H54 (cell line): ENCODE measurements around the gene ACBD5.

ENCODE experiments used
- DNase-seq: peaks from one replicate; pipeline ENCODE4 v3.0.0; 2011; ENCODE audit warnings: low spot score, mixed read lengths; ENCODE audit not compliant: insufficient read length
- FAIRE-seq: peaks from 3 replicates; lab custom pipeline; 2011; peaks lifted over from hg19 to GRCh38; lab: Jason Lieb, UNC
- POLR2A ChIP-seq: IDR thresholded peaks from 2 replicates; pipeline ENCODE4 v1.6.1; 2011; ENCODE audit warnings: low read depth, mild to moderate bottlenecking, low read length

Gene ACBD5

DNA sequence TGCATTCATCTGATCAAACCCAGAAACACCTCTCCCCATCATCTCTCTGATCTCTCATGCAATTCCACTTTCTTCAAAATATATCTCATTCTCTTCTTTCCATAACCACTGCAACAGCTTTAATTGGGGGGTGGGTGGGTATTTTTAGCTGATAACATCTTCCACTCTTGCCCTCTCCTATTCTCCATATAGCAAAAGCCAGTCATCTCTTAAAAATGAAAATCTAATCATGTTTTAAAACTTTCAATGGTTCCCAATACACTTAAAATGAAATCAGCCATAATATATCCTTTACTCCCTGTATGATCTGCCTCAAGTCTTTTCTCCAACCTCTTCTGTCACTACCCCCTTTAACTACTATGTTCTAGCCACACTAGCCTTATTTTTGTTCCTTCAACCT lies 87.9 kb downstream of the ACBD5 start:
- FAIRE-seq (no peak), DNase-seq (no peak)

DNA sequence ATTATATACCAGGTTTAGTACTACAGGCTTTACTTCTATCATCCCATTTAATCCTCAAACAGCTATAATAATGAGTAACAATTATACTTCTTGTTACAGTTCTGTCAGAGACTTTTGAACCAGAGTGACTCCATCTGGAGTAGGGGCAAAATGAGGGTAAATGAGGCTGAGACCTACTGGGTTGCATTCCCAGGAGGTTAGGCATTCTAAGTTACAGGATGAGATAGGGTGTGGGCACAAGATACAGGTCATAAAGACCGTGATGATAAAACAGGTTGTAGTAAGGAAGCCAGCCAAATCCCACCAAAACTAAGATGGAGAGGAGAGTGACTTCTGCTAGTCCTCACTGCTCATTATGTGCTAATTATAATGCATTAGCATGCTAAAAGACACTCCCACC lies 90.3 kb downstream of the ACBD5 start:
- no peak for TF ChIP-seq POLR2A
- DNase-seq (no peak), FAIRE-seq (no peak)

More for the DNA sequence above, 87.9 kb downstream of the ACBD5 start:
- no peak for TF ChIP-seq POLR2A

- no peak for TF ChIP-seq POLR2A
- FAIRE-seq (no peak), DNase-seq (no peak)
These were observed 92.9 kb downstream of the ACBD5 start for GRCh38 chr10:27147701-27148100.

DNA sequence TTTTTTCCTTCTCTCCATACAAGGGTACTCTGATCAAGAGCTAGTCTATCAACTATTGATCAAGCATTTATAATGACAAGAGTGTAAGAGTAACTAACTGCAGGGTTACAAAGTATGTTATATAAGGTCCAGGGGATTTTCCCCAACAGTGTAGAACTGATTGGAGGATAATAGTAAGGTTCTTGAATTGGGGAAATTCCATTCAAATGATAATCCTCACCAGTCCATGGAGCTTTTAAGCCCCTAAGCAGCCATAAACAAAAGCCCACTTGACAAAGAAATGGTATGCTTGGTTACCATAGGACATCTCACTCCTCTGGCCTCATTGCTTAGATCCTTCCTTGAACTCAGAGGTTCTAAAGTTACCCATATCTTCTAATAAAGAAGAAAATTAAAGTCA lies 94.7 kb downstream of the ACBD5 start:
- no peak for TF ChIP-seq POLR2A
- DNase-seq (no peak), FAIRE-seq (no peak)
